IMR-90 (cell line): ENCODE data around the gene CSRNP3. TPM values are rescaled to one million over a fixed set of nuclear protein-coding genes. Genes with fewer than 3 reads are reported as not detected.

ENCODE experiments used
- ATAC-seq: fragments of 200-7000 bp; cut with Tn5 transposase; 2 replicates; pipeline ENCODE4 v1.9.1; 2020; ENCODE audit warnings: low read depth, mild to moderate bottlenecking, moderate library complexity
- BruUV-seq: library from RNA; stranded (reverse); fragments of 400-500 nt; replicated peaks from 2 replicates; lab custom pipeline; 2021; lab: Mats Ljungman, UMichigan
- CTCF ChIA-PET: fragments of 300-600 bp; formaldehyde crosslinking; extraction: SDS; loops from one replicate; lab custom pipeline; 2021; ENCODE audit warnings: antibody characterized with exemption; lab: Yijun Ruan, JAX
- POLR2A ChIA-PET: fragments of 300-600 bp; sonication (Branson Sonifier 250); formaldehyde crosslinking; loops from one replicate; lab custom pipeline; 2022; ENCODE audit warnings: antibody characterized with exemption; ENCODE audit not compliant: unreplicated experiment; lab: Charles Lee
- DNase-seq: peaks from one replicate; pipeline ENCODE4 v3.0.0; 2013
- H2AFZ ChIP-seq: replicated peaks from 2 replicates; pipeline ENCODE3; 2013; ENCODE audit warnings: low read length, mild to moderate bottlenecking; ENCODE audit not compliant: poor library complexity
- H2AK5ac ChIP-seq: 2 replicates; pipeline ENCODE4 v1.6.1; 2013; ENCODE audit warnings: low read depth, low read length, inconsistent platforms
- H2AK9ac ChIP-seq: replicated peaks from 2 replicates; pipeline ENCODE3; 2013; ENCODE audit warnings: mild to moderate bottlenecking, low read depth, low read length, moderate library complexity; ENCODE audit not compliant: poor library complexity
- H2BK120ac ChIP-seq: 2 replicates; pipeline ENCODE4 v1.6.1; 2013; ENCODE audit warnings: low read depth, low read length, inconsistent platforms
- H2BK15ac ChIP-seq: 3 replicates; pipeline ENCODE4 v1.6.1; 2013; ENCODE audit warnings: low read depth, low read length, inconsistent platforms
- H2BK20ac ChIP-seq: 2 replicates; pipeline ENCODE4 v1.6.1; 2013; ENCODE audit warnings: low read depth, mild to moderate bottlenecking, inconsistent platforms, low read length, moderate library complexity
- H2BK5ac ChIP-seq: 2 replicates; pipeline ENCODE4 v1.6.1; 2013; ENCODE audit warnings: mild to moderate bottlenecking, low read depth, low read length, inconsistent platforms; ENCODE audit not compliant: poor library complexity, severe bottlenecking
- H3K14ac ChIP-seq: replicated peaks from 2 replicates; pipeline ENCODE4 v1.6.1; 2013; ENCODE audit warnings: low read depth, low read length, inconsistent platforms
- H3K18ac ChIP-seq: 2 replicates; pipeline ENCODE4 v1.6.1; 2013; ENCODE audit warnings: low read depth, low read length, control low read depth
- H3K23ac ChIP-seq: 2 replicates; pipeline ENCODE4 v1.6.1; 2013; ENCODE audit warnings: low read depth, low read length, inconsistent platforms
- H3K27ac ChIP-seq: 2 replicates; pipeline ENCODE4 v1.5.1; 2013; ENCODE audit warnings: mild to moderate bottlenecking, control low read depth, low read length; ENCODE audit not compliant: insufficient read depth
- H3K27me3 ChIP-seq: 2 replicates; pipeline ENCODE4 v1.6.1; 2013; ENCODE audit warnings: low read length; ENCODE audit not compliant: control insufficient read depth, insufficient read depth
- H3K36me3 ChIP-seq: 2 replicates; pipeline ENCODE4 v1.6.1; 2013; ENCODE audit warnings: low read length, mixed read lengths; ENCODE audit not compliant: control insufficient read depth, insufficient read depth
- H3K4ac ChIP-seq: 2 replicates; pipeline ENCODE4 v1.6.1; 2013; ENCODE audit warnings: low read depth, low read length, inconsistent platforms
- H3K4me1 ChIP-seq: 2 replicates; pipeline ENCODE4 v1.6.1; 2013; ENCODE audit warnings: low read length, mixed read lengths; ENCODE audit not compliant: control insufficient read depth, insufficient read depth
- H3K4me2 ChIP-seq: 2 replicates; pipeline ENCODE4 v1.6.1; 2013; ENCODE audit warnings: low read depth, mild to moderate bottlenecking, control low read depth, low read length, moderate library complexity
- H3K4me3 ChIP-seq: 2 replicates; pipeline ENCODE4 v1.5.1; 2013; ENCODE audit warnings: low read depth, mild to moderate bottlenecking, control low read depth, low read length, moderate library complexity; ENCODE audit not compliant: insufficient read depth
- H3K56ac ChIP-seq: 2 replicates; pipeline ENCODE4 v1.6.1; 2013; ENCODE audit warnings: low read length, inconsistent platforms; ENCODE audit not compliant: insufficient read depth; ENCODE audit errors: extremely low read depth
- H3K79me1 ChIP-seq, 2 experiments: 2 replicates each; pipeline ENCODE4 v1.6.1; 2013; ENCODE audit warnings: low read length in 2 of 2, inconsistent platforms in 1 of 2, low read depth in 1 of 2
- H3K9ac ChIP-seq: 2 replicates; pipeline ENCODE4 v1.6.1; 2013; ENCODE audit warnings: low read depth, low read length, control low read depth
- H3K9me1 ChIP-seq: 2 replicates; pipeline ENCODE4 v1.6.1; 2013; ENCODE audit warnings: low read length, inconsistent platforms; ENCODE audit not compliant: insufficient read depth
- H3K9me3 ChIP-seq: 2 replicates; pipeline ENCODE4 v1.6.1; 2013; ENCODE audit warnings: low read length; ENCODE audit not compliant: control insufficient read depth, insufficient read depth
- H4K20me1 ChIP-seq: 2 replicates; pipeline ENCODE4 v1.6.1; 2013; ENCODE audit warnings: low read length, inconsistent platforms; ENCODE audit not compliant: insufficient read depth
- H4K5ac ChIP-seq: 2 replicates; pipeline ENCODE4 v1.6.1; 2013; ENCODE audit warnings: mild to moderate bottlenecking, low read depth, low read length, control low read depth
- H4K8ac ChIP-seq, 2 experiments: 2 replicates each; pipeline ENCODE4 v1.6.1; 2013; ENCODE audit warnings: low read depth in 2 of 2, low read length in 2 of 2, control low read depth in 1 of 2, inconsistent platforms in 1 of 2
- H4K91ac ChIP-seq: 2 replicates; pipeline ENCODE4 v1.6.1; 2013; ENCODE audit warnings: low read depth, low read length, inconsistent platforms; ENCODE audit not compliant: insufficient read depth
- BHLHE40 ChIP-seq: fragments of 150-350 bp; IDR thresholded peaks from 2 replicates; pipeline ENCODE4 v1.6.1; 2016; ENCODE audit warnings: mild to moderate bottlenecking, low read depth, low read length
- CEBPB ChIP-seq: IDR thresholded peaks from 2 replicates; pipeline ENCODE4 v1.6.1; 2012; ENCODE audit warnings: low read depth, low read length, improper control_type of control experiment
- CHD1 ChIP-seq: IDR thresholded peaks from 2 replicates; pipeline ENCODE4 v1.6.1; 2012; ENCODE audit warnings: low read depth, low read length, improper control_type of control experiment
- CTCF ChIP-seq: conservative IDR thresholded peaks from 2 replicates; pipeline ENCODE4 v1.5.1; 2012; ENCODE audit warnings: mild to moderate bottlenecking, low read depth, low read length, improper control_type of control experiment
- ELK1 ChIP-seq: fragments of 150-350 bp; IDR thresholded peaks from 2 replicates; pipeline ENCODE4 v1.6.1; 2016; ENCODE audit warnings: low read depth, mild to moderate bottlenecking, low read length, moderate library complexity, borderline replicate concordance
- FOS ChIP-seq: fragments of 150-350 bp; IDR thresholded peaks from 2 replicates; pipeline ENCODE4 v1.6.1; 2016; ENCODE audit warnings: low read depth, low read length
- MAFK ChIP-seq: IDR thresholded peaks from 2 replicates; pipeline ENCODE4 v1.6.1; 2012; ENCODE audit warnings: low read depth, low read length, improper control_type of control experiment
- MAZ ChIP-seq: IDR thresholded peaks from 2 replicates; pipeline ENCODE4 v1.6.1; 2012; ENCODE audit warnings: low read depth, mild to moderate bottlenecking, low read length, improper control_type of control experiment, moderate library complexity, borderline replicate concordance
- MXI1 ChIP-seq: IDR thresholded peaks from 2 replicates; pipeline ENCODE4 v1.6.1; 2012; ENCODE audit warnings: low read depth, mild to moderate bottlenecking, low read length, moderate library complexity, borderline replicate concordance
- NFE2L2 ChIP-seq: fragments of 150-350 bp; IDR thresholded peaks from 2 replicates; pipeline ENCODE4 v1.6.1; 2016; ENCODE audit warnings: low read depth, mild to moderate bottlenecking, low read length
- POLR2A ChIP-seq: IDR thresholded peaks from 2 replicates; pipeline ENCODE4 v1.6.1; 2012; ENCODE audit warnings: mild to moderate bottlenecking, low read depth, low read length
- RAD21 ChIP-seq: IDR thresholded peaks from 2 replicates; pipeline ENCODE4 v1.6.1; 2012; ENCODE audit warnings: low read length, improper control_type of control experiment
- RCOR1 ChIP-seq: IDR thresholded peaks from 2 replicates; pipeline ENCODE4 v1.6.1; 2012; ENCODE audit warnings: mild to moderate bottlenecking, low read length, improper control_type of control experiment; ENCODE audit not compliant: insufficient replicate concordance
- RFX5 ChIP-seq: IDR thresholded peaks from 2 replicates; pipeline ENCODE4 v1.8.0; 2012; ENCODE audit warnings: low read depth, mild to moderate bottlenecking, low read length, moderate library complexity
- SMC3 ChIP-seq: fragments of 150-350 bp; IDR thresholded peaks from 2 replicates; pipeline ENCODE4 v1.6.1; 2016; ENCODE audit warnings: low read depth, mild to moderate bottlenecking, antibody characterized with exemption, low read length, moderate library complexity
- USF2 ChIP-seq: fragments of 150-350 bp; IDR thresholded peaks from 2 replicates; pipeline ENCODE4 v1.6.1; 2017; ENCODE audit warnings: mild to moderate bottlenecking, antibody characterized with exemption, low read length, low read depth
- WGBS, 2 experiments: methylation state at CpG; one replicate each; pipeline versions ENCODE4 v1.1.5 to v1.1.7; 2013; ENCODE audit warnings: missing lambda C conversion rate in 2 of 2; ENCODE audit not compliant: insufficient read length in 1 of 2; ENCODE audit errors: extremely low coverage in 2 of 2; 5-methylcytosine and 5-hydroxymethylcytosine counted together
- dilution Hi-C: fragments of 300-500 bp; cut with HindIII; formaldehyde crosslinking; loops from one replicate; pipeline ENCODE4 v1.14.3; 2018; ENCODE audit warnings: low sequenced_read_pairs; ENCODE audit not compliant: unreplicated experiment
- in situ Hi-C: fragments of 300-500 bp; cut with MboI; formaldehyde crosslinking; loops from 3 replicates; pipeline ENCODE4 v1.14.3; 2019; ENCODE audit warnings: low sequenced_read_pairs, inconsistent platforms, mixed read lengths
- intact Hi-C: fragments of 100-400 bp; cut with micrococcal nuclease; formaldehyde crosslinking; loops from 2 replicates; pipeline ENCODE4 v1.10.0; 2022
- polyA plus RNA-seq, 3 experiments: library from polyadenylated mRNA; depleted of rRNA; stranded (reverse); fragments of >200 nt; gene quantifications; 2 replicates each; pipeline ENCODE4 v1.2.3, GENCODE V29; 2012; ENCODE audit warnings: low replicate concordance in 1 of 3
- total RNA-seq: library from RNA; depleted of rRNA; stranded (reverse); fragments of >200 nt; gene quantifications from 2 replicates; pipeline ENCODE4 v1.2.3, GENCODE V29; 2012

The CSRNP3 gene
- total and polyA plus RNA-seq, 2 of the 4 experiments (the other 2 are of a cell fraction): 0.21 to 0.72 TPM

GRCh38 chr2:165594231-165594934 is 124.9 kb downstream of the CSRNP3 start:
- ATAC-seq: no peak
- Histone ChIP-seq H3K9me1 (no peaks in the 10 kb centered on the region), H3K18ac (no peak overlapping the region), H2BK20ac (no peak overlapping the region), H3K4ac (no peak overlapping the region), H4K8ac (no peak overlapping the region), H4K20me1 (no peaks in the 10 kb centered on the region), H2AK5ac (no peak overlapping the region), H3K79me1 (no peaks in the 10 kb centered on the region), H3K14ac (no peak overlapping the region), H2AK9ac (no peak overlapping the region), H3K4me1 (no peaks in the 10 kb centered on the region), H4K5ac (no peak overlapping the region), H3K9me3 (no peaks in the 10 kb centered on the region), H4K91ac (no peak overlapping the region), H2BK120ac (no peak overlapping the region), H2AFZ (no peak overlapping the region), H3K23ac (no peak overlapping the region), H2BK15ac (no peak overlapping the region), H3K4me3 (no peak overlapping the region), H3K4me2 (no peak overlapping the region), H3K27ac (no peak overlapping the region), H3K36me3 (no peaks in the 10 kb centered on the region), H3K27me3 (no peaks in the 10 kb centered on the region), H2BK5ac (no peak overlapping the region), H3K9ac (no peak overlapping the region), H3K56ac (no peak overlapping the region)
- ChIA-PET CTCF (no interaction called here), POLR2A (no interaction called here)
- no CpG with 5 or more reads among the region's 1 CpG for WGBS, 2 experiments
- no peak for DNase-seq
- dilution Hi-C loops: no loop called here
- TF ChIP-seq FOS: no peak
- TF ChIP-seq BHLHE40: no peak
- no peak for TF ChIP-seq CTCF
- TF ChIP-seq ELK1: no peak
- TF ChIP-seq CEBPB: no peak
- TF ChIP-seq MXI1: no peak
- TF ChIP-seq USF2: no peak
- no peak for TF ChIP-seq RAD21
- TF ChIP-seq RFX5: no peak
- no peak for TF ChIP-seq POLR2A
- no peak for TF ChIP-seq MAFK
- TF ChIP-seq RCOR1: no peak
- TF ChIP-seq MAZ: no peak
- no peak for TF ChIP-seq CHD1
- TF ChIP-seq SMC3: no peak
- TF ChIP-seq NFE2L2: no peak
- intact Hi-C loops: no loop called here
- BruUV-seq: no TSS peak
- in situ Hi-C loops: no loop called here
